ENCODE measurements around the gene SLC38A2.

The SLC38A2 gene

GRCh38 chr12:46376579-46376978 lies 4.0 kb upstream of the SLC38A2 start:
- Histone ChIP-seq H3K27ac (ENCODE audit: low read depth, low read length, severe bottlenecking) (no peak overlapping the region), H3K4me3 (ENCODE audit: extremely low read depth, insufficient read depth, low read length, poor library complexity, severe bottlenecking) (no peak overlapping the region), H3K4me1 (ENCODE audit: control insufficient read depth, insufficient read depth, low read length, poor library complexity, severe bottlenecking) (peaks cover 24% of the 10 kb centered on the region), H3K36me3 (ENCODE audit: control insufficient read depth, insufficient read depth, low read length) (peaks cover 6% of the 10 kb centered on the region), H3K9me3 (ENCODE audit: control insufficient read depth, low read length) (peaks cover 6% of the 10 kb centered on the region)
- WGBS, 2 experiments (ENCODE audit: insufficient coverage in 2 of 2), result no CpG with 5 or more reads among the region's 1 CpG

- H3K9me3 ChIP-seq (ENCODE audit: control insufficient read depth, low read length), result no peaks in the 10 kb centered on the region
- peaks cover 22% of the 10 kb centered on the region for H3K36me3 ChIP-seq (ENCODE audit: control insufficient read depth, insufficient read depth, low read length)
- no peak overlapping the region for H3K27ac ChIP-seq (ENCODE audit: low read depth, low read length, severe bottlenecking)
- H3K4me3 ChIP-seq (ENCODE audit: extremely low read depth, insufficient read depth, low read length, poor library complexity, severe bottlenecking), result no peak overlapping the region
- 89 to 100% methylated on average over 1 to 4 of the region's 4 CpGs for WGBS, 2 experiments (ENCODE audit: insufficient coverage in 2 of 2)
- peaks cover 24% of the 10 kb centered on the region for H3K4me1 ChIP-seq (ENCODE audit: control insufficient read depth, insufficient read depth, low read length, poor library complexity, severe bottlenecking)
Observed at GRCh38 chr12:46374711-46375110, 2.1 kb upstream of the SLC38A2 start.

GRCh38 chr12:46374310-46374709 lies 1.7 kb upstream of the SLC38A2 start:
- Histone ChIP-seq H3K4me3 (ENCODE audit: extremely low read depth, insufficient read depth, low read length, poor library complexity, severe bottlenecking) (no peak overlapping the region), H3K27ac (ENCODE audit: low read depth, low read length, severe bottlenecking) (no peak overlapping the region)

DNA sequence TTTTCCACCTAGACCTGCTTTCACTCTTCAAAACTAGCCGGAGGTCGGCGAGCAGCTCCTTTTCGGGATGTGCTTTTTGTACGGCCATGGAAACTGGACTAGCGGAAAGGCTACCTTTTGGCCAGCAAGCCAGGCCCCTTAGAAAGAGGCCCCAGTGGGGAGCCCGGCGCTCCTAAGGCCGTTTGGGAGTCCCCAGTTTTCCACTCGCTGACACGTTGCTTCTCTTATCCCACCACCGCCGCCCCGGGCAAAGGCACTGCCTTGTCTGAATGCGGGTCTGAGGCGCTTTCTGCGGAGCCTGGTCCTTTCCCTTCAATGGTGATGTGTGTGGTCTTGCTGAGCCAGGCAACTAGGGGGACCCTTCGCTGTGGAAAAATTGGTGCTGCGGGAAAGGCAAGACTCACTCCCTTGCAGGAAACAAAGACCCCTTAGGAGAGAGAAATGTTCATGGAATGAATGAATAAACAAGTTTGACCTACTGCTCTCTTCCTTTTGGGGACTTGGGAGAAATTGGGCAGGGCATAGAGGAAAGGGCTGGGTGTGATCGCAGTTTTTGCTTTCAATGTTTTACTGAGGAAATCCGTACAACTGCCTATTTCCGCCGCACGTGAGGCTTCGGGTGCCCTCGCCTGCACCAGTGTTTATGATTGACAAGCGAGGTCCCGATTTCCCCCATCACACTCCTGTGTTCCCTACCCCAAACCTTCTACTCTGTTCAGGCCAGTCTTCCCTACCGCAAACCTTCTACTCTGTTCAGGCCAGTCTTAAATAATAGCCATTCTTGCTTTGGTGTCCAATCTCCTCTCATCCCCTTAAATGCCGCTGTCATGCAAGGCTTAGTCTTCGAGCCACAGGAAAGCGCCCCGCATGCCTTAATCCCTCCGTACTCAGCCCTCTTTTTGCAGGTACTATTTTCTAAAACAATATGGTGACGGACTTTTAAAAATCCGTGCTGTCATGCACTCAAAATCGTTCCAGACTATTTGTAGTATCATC lies 1.0 kb upstream of the SLC38A2 start:
- WGBS, 2 experiments (ENCODE audit: insufficient coverage in 2 of 2), result 25 to 37% methylated on average over 27 to 35 of the region's 37 CpGs
- Histone ChIP-seq H3K27ac (ENCODE audit: low read depth, low read length, severe bottlenecking) (peak overlapping the region; percentile 99), H3K36me3 (ENCODE audit: control insufficient read depth, insufficient read depth, low read length) (peaks cover 33% of the 10 kb centered on the region), H3K4me1 (ENCODE audit: control insufficient read depth, insufficient read depth, low read length, poor library complexity, severe bottlenecking) (peaks cover 24% of the 10 kb centered on the region), H3K4me3 (ENCODE audit: extremely low read depth, insufficient read depth, low read length, poor library complexity, severe bottlenecking) (peak overlapping the region; percentile 79), H3K9me3 (ENCODE audit: control insufficient read depth, low read length) (no peaks in the 10 kb centered on the region)

More at GRCh38 chr12:46374310-46374709, 1.7 kb upstream of the SLC38A2 start:
- Histone ChIP-seq H3K4me1 (ENCODE audit: control insufficient read depth, insufficient read depth, low read length, poor library complexity, severe bottlenecking) (peaks cover 24% of the 10 kb centered on the region), H3K9me3 (ENCODE audit: control insufficient read depth, low read length) (no peaks in the 10 kb centered on the region), H3K36me3 (ENCODE audit: control insufficient read depth, insufficient read depth, low read length) (peaks cover 26% of the 10 kb centered on the region)
- WGBS, 2 experiments (ENCODE audit: insufficient coverage in 2 of 2), result no CpG with 5 or more reads among the region's 1 CpG

- 0% methylated on average over 38 to 58 of the region's 74 CpGs for WGBS, 2 experiments (ENCODE audit: insufficient coverage in 2 of 2)
- peaks cover 50% of the 10 kb centered on the region for H3K36me3 ChIP-seq (ENCODE audit: control insufficient read depth, insufficient read depth, low read length)
- no peaks in the 10 kb centered on the region for H3K9me3 ChIP-seq (ENCODE audit: control insufficient read depth, low read length)
- peak overlapping the region; percentile 99 for H3K27ac ChIP-seq (ENCODE audit: low read depth, low read length, severe bottlenecking)
- peaks cover 18% of the 10 kb centered on the region for H3K4me1 ChIP-seq (ENCODE audit: control insufficient read depth, insufficient read depth, low read length, poor library complexity, severe bottlenecking)
- H3K4me3 ChIP-seq (ENCODE audit: extremely low read depth, insufficient read depth, low read length, poor library complexity, severe bottlenecking), result peak overlapping the region; percentile 79
Observed at GRCh38 chr12:46371718-46372543, 642 bp downstream of the SLC38A2 start.

GRCh38 chr12:46370792-46371717 lies 1.5 kb downstream of the SLC38A2 start:
- H3K4me3 ChIP-seq (ENCODE audit: extremely low read depth, insufficient read depth, low read length, poor library complexity, severe bottlenecking), result peak overlapping the region; percentile 79
- 0% methylated on average over 24 to 39 of the region's 54 CpGs for WGBS, 2 experiments (ENCODE audit: insufficient coverage in 2 of 2)
- H3K36me3 ChIP-seq (ENCODE audit: control insufficient read depth, insufficient read depth, low read length), result peaks cover 59% of the 10 kb centered on the region
- peaks cover 22% of the 10 kb centered on the region for H3K4me1 ChIP-seq (ENCODE audit: control insufficient read depth, insufficient read depth, low read length, poor library complexity, severe bottlenecking)
- H3K27ac ChIP-seq (ENCODE audit: low read depth, low read length, severe bottlenecking), result peak overlapping the region; percentile 99
- no peaks in the 10 kb centered on the region for H3K9me3 ChIP-seq (ENCODE audit: control insufficient read depth, low read length)

- no CpG with 5 or more reads among the region's 2 CpGs for WGBS, 2 experiments (ENCODE audit: insufficient coverage in 2 of 2)
- H3K4me3 ChIP-seq (ENCODE audit: extremely low read depth, insufficient read depth, low read length, poor library complexity, severe bottlenecking), result peak overlapping the region; percentile 79
- H3K27ac ChIP-seq (ENCODE audit: low read depth, low read length, severe bottlenecking), result peak overlapping the region; percentile 46
- H3K36me3 ChIP-seq (ENCODE audit: control insufficient read depth, insufficient read depth, low read length), result peaks cover 66% of the 10 kb centered on the region
- peaks cover 24% of the 10 kb centered on the region for H3K4me1 ChIP-seq (ENCODE audit: control insufficient read depth, insufficient read depth, low read length, poor library complexity, severe bottlenecking)
- H3K9me3 ChIP-seq (ENCODE audit: control insufficient read depth, low read length), result no peaks in the 10 kb centered on the region
Observed at GRCh38 chr12:46370380-46370734, 2.2 kb downstream of the SLC38A2 start.

DNA sequence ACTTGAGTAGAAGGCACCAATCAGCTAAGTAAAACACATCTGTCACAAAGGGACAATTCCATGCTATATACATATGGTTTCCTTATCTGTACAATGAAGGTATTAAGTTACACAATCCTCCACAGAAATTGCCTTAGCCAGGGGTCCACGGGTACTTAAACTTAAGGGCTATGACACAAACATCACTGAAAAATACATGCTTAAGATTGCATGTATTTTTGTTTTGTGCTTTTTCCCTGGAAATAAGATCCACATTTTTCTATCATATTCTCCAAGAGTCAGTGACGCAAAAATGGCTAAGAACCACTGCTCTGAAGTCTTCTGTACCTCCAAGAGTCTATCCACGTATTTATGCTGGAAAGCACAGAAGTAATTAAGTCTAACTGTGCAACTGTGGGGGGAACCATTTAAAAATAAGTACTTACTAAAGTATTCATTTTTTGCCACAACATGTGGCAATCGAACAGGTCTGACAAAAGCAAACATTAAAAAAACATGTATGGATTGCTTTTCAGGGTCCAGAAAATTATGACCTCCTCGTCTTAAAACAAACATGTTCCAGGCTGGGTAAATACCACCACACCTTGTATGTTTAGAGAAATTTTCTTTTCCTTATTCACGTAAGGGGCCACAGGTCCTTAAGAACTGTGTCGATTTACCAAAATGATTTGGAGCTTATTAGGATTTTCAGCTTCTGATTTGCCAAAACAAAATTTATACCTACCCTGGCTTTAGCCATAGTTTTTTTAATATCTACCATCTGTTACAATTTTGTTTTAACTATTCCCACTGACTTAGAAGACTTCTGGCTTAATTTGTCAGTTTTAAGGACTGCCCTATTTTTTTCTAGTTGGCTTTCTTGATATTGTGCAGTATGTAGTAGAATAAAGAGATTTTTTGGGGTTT lies 2.8 kb downstream of the SLC38A2 start:
- H3K9me3 ChIP-seq (ENCODE audit: control insufficient read depth, low read length), result no peaks in the 10 kb centered on the region
- H3K4me1 ChIP-seq (ENCODE audit: control insufficient read depth, insufficient read depth, low read length, poor library complexity, severe bottlenecking), result peaks cover 22% of the 10 kb centered on the region
- WGBS, 2 experiments (ENCODE audit: insufficient coverage in 2 of 2), result 73 to 85% methylated on average over 2 to 3 of the region's 7 CpGs
- H3K4me3 ChIP-seq (ENCODE audit: extremely low read depth, insufficient read depth, low read length, poor library complexity, severe bottlenecking), result peak overlapping the region; percentile 79
- H3K36me3 ChIP-seq (ENCODE audit: control insufficient read depth, insufficient read depth, low read length), result peaks cover 72% of the 10 kb centered on the region
- H3K27ac ChIP-seq (ENCODE audit: low read depth, low read length, severe bottlenecking), result peak overlapping the region; percentile 46

GRCh38 chr12:46369095-46369473 lies 3.5 kb downstream of the SLC38A2 start:
- H3K9me3 ChIP-seq (ENCODE audit: control insufficient read depth, low read length), result no peaks in the 10 kb centered on the region
- H3K36me3 ChIP-seq (ENCODE audit: control insufficient read depth, insufficient read depth, low read length), result peaks cover 78% of the 10 kb centered on the region
- 88 to 98% methylated on average over 4 of the region's 4 CpGs for WGBS, 2 experiments (ENCODE audit: insufficient coverage in 2 of 2)
- peak overlapping the region; percentile 43 for H3K27ac ChIP-seq (ENCODE audit: low read depth, low read length, severe bottlenecking)
- H3K4me3 ChIP-seq (ENCODE audit: extremely low read depth, insufficient read depth, low read length, poor library complexity, severe bottlenecking), result peak overlapping the region; percentile 79
- H3K4me1 ChIP-seq (ENCODE audit: control insufficient read depth, insufficient read depth, low read length, poor library complexity, severe bottlenecking), result peaks cover 16% of the 10 kb centered on the region
